Testis (tissue), 3 donors: Measurements from ENCODE around the gene ANAPC1. TPM values are rescaled to one million over a fixed set of nuclear protein-coding genes. Genes with fewer than 3 reads are reported as not detected.
"Not testable (repeated sequence)": the region's sequence is repeated elsewhere in the genome, so short reads cannot be mapped to it uniquely, and the experiment has no call there.

Source experiments
- DNase-seq: peaks from one replicate; pipeline ENCODE4 v3.0.0-alpha.2; 2019
- H3K27ac ChIP-seq, 2 donors: fragments of 200-600 bp; sonication (generic); one replicate each; pipeline ENCODE4 v1.5.1; 2019
- H3K27me3 ChIP-seq: fragments of 200-600 bp; sonication (generic); one replicate; pipeline ENCODE4 v1.5.1; 2019
- H3K36me3 ChIP-seq: fragments of 200-600 bp; sonication (generic); one replicate; pipeline ENCODE4 v1.5.1; 2017; ENCODE audit warnings: low read depth; ENCODE audit errors: missing control alignments
- H3K4me1 ChIP-seq: fragments of 200-600 bp; sonication (generic); one replicate; pipeline ENCODE4 v1.5.1; 2019
- H3K4me3 ChIP-seq, 2 donors: fragments of 200-600 bp; sonication (generic); one replicate each; pipeline ENCODE4 v1.5.1; 2017 to 2019
- H3K9me3 ChIP-seq: fragments of 200-600 bp; sonication (generic); one replicate; pipeline ENCODE4 v1.5.1; 2017
- CTCF ChIP-seq, 3 experiments: fragments of 450-650 bp in 2 of 3; fragments of 200-600 bp in 1 of 3; sonication (generic) in 1 of 3; IDR thresholded peaks; one replicate each; pipeline ENCODE4 v1.5.1; 2016 to 2019; ENCODE audit warnings: antibody characterized with exemption in 3 of 3, mild to moderate bottlenecking in 2 of 3, moderate library complexity in 1 of 3
- POLR2A ChIP-seq: fragments of 450-650 bp; IDR thresholded peaks from one replicate; pipeline ENCODE4 v1.6.1; 2017; ENCODE audit warnings: antibody characterized with exemption, mild to moderate bottlenecking, moderate library complexity
- WGBS, 2 donors: methylation state at CpG; one replicate each; pipeline ENCODE4 v1.1.5; 2018; 5-methylcytosine and 5-hydroxymethylcytosine counted together
- intact Hi-C: fragments of 100-400 bp; cut with DNase I; formaldehyde crosslinking; loops from one replicate; pipeline ENCODE4 v1.15.1; 2023; ENCODE audit warnings: low total_unique reads
- polyA plus RNA-seq: library from polyadenylated mRNA; stranded (reverse); fragments of 350-450 nt; fragmentation: Illumina TruSeq; extraction: RNeasy Lipid Tissue Mini Kit (QIAGEN cat#74804); gene quantifications from one replicate; pipeline ENCODE4 v1.2.3, GENCODE V29; 2014; ENCODE audit warnings: low read depth, low replicate concordance; ENCODE audit not compliant: insufficient read depth
- total RNA-seq, 2 donors: library from RNA; depleted of rRNA; stranded (reverse); fragments of >200 nt; gene quantifications; one replicate each; pipeline ENCODE4 v1.2.3, GENCODE V29; 2016

ANAPC1 gene
- total and polyA plus RNA-seq, 3 donors from 2014 or later, result 32.6 to 77.2 (median 68.5) TPM

DNA sequence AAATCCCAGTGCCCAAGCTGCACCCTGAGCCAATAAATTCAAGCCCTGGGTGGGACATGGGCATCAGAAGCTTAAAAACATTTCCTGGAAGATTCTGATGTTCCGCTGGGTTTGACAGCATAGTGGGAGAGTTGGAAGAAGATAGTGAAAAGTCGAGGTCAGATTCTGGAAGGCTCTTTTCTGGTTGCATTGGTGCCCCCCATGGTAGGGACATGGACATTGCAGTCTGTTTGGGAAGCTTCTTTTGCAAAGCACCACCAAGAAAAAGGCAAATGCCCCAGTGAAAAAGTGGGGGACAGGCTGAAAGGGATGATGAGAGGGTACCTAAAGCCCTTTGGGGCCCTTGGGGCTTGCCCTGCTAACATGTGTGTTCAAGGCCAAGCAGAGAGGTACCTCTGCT lies 35.4 kb upstream of the ANAPC1 start:
- no peak overlapping the region for H3K4me3 ChIP-seq
- peaks cover 12% of the 10 kb centered on the region for H3K4me1 ChIP-seq
- H3K27ac ChIP-seq, result no peak overlapping the region
- intact Hi-C loops, result no loop called here
- H3K9me3 ChIP-seq, result no peaks in the 10 kb centered on the region
- no peaks in the 10 kb centered on the region for H3K36me3 ChIP-seq
- TF ChIP-seq CTCF (IDR thresholded peaks at IDR 0.05) (no peak), POLR2A (no peak)
- no peaks in the 10 kb centered on the region for H3K27me3 ChIP-seq
- 54 to 66% methylated on average over 2 of the region's 2 CpGs for WGBS, 2 donors
- DNase-seq, result no peak

GRCh38 chr2:111918383-111918806 lies 34.4 kb upstream of the ANAPC1 start:
- H3K27me3 ChIP-seq, result no peaks in the 10 kb centered on the region
- TF ChIP-seq CTCF (IDR thresholded peaks at IDR 0.05), result no peak
- no peak for TF ChIP-seq POLR2A
- peaks cover 12% of the 10 kb centered on the region for H3K4me1 ChIP-seq
- intact Hi-C loops, result no loop called here
- no peak overlapping the region for H3K27ac ChIP-seq
- 92 to 100% methylated on average over 1 of the region's 1 CpG for WGBS, 2 donors
- H3K36me3 ChIP-seq, result no peaks in the 10 kb centered on the region
- H3K9me3 ChIP-seq, result no peaks in the 10 kb centered on the region
- H3K4me3 ChIP-seq, result no peak overlapping the region
- DNase-seq, result no peak

- TF ChIP-seq POLR2A (no peak), CTCF (IDR thresholded peaks at IDR 0.05) (no peak)
- no peaks in the 10 kb centered on the region for H3K36me3 ChIP-seq
- H3K27ac ChIP-seq, result no peak overlapping the region
- no peaks in the 10 kb centered on the region for H3K27me3 ChIP-seq
- DNase-seq, result no peak
- no peak overlapping the region for H3K4me3 ChIP-seq
- H3K4me1 ChIP-seq, result peaks cover 12% of the 10 kb centered on the region
- intact Hi-C loops, result no loop called here
- H3K9me3 ChIP-seq, result no peaks in the 10 kb centered on the region
- 93 to 96% methylated on average over 3 of the region's 3 CpGs for WGBS, 2 donors
Measured at GRCh38 chr2:111917106-111917505, 33.1 kb upstream of the ANAPC1 start.

- peaks cover 19% of the 10 kb centered on the region for H3K4me1 ChIP-seq
- H3K4me3 ChIP-seq, result no peak overlapping the region
- no peak for DNase-seq
- H3K9me3 ChIP-seq, result no peaks in the 10 kb centered on the region
- H3K27me3 ChIP-seq, result no peaks in the 10 kb centered on the region
- no peak for TF ChIP-seq CTCF (IDR thresholded peaks at IDR 0.05)
- TF ChIP-seq POLR2A, result no peak
- H3K27ac ChIP-seq, result no peak overlapping the region
- WGBS, 2 donors, result 46 to 89% methylated on average over 2 of the region's 2 CpGs
- no peaks in the 10 kb centered on the region for H3K36me3 ChIP-seq
- intact Hi-C loops, result no loop called here
Measured at GRCh38 chr2:111912547-111912946, 28.6 kb upstream of the ANAPC1 start.

GRCh38 chr2:111911295-111911977 lies 27.4 kb upstream of the ANAPC1 start:
- H3K27ac ChIP-seq, H3K27me3 ChIP-seq, H3K36me3 ChIP-seq, H3K4me3 ChIP-seq, intact Hi-C loops, H3K9me3 ChIP-seq, DNase-seq: not testable (repeated sequence)
- peaks cover 28% of the 10 kb centered on the region for H3K4me1 ChIP-seq
- 92 to 94% methylated on average over 7 of the region's 7 CpGs for WGBS, 2 donors
